LNCAP (cell line): ENCODE measurements around the gene NUDT2.
A peak's percentile ranks its signal among the peaks of the same experiment; 100 is the strongest.

Source experiments
- TF ChIP-seq, protein P1 (sequence below): fragments of 450-650 bp; IDR thresholded peaks from 2 replicates; pipeline ENCODE4 v1.5.1; 2017; ENCODE audit warnings: mild to moderate bottlenecking

The NUDT2 gene

DNA sequence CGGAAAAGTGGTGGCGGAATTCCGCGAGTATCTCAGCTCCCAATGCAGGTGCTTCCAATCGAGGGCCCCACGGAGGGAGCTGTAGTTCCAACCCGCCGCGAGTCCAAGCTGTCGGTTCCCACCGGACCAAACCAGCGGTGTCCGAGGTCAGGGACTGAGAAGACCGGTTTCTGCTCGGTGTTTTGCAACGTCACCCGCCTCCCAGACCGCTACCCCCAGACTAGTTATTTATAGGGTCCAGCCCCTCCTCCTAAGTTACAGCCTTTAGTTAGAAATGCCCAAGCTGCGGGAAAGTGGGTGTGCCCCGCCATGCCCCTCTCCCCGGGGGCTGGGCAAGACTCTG is 48.0 kb downstream of the NUDT2 start:
- TF ChIP-seq, protein P1, sequence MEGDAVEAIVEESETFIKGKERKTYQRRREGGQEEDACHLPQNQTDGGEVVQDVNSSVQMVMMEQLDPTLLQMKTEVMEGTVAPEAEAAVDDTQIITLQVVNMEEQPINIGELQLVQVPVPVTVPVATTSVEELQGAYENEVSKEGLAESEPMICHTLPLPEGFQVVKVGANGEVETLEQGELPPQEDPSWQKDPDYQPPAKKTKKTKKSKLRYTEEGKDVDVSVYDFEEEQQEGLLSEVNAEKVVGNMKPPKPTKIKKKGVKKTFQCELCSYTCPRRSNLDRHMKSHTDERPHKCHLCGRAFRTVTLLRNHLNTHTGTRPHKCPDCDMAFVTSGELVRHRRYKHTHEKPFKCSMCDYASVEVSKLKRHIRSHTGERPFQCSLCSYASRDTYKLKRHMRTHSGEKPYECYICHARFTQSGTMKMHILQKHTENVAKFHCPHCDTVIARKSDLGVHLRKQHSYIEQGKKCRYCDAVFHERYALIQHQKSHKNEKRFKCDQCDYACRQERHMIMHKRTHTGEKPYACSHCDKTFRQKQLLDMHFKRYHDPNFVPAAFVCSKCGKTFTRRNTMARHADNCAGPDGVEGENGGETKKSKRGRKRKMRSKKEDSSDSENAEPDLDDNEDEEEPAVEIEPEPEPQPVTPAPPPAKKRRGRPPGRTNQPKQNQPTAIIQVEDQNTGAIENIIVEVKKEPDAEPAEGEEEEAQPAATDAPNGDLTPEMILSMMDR: no peak

DNA sequence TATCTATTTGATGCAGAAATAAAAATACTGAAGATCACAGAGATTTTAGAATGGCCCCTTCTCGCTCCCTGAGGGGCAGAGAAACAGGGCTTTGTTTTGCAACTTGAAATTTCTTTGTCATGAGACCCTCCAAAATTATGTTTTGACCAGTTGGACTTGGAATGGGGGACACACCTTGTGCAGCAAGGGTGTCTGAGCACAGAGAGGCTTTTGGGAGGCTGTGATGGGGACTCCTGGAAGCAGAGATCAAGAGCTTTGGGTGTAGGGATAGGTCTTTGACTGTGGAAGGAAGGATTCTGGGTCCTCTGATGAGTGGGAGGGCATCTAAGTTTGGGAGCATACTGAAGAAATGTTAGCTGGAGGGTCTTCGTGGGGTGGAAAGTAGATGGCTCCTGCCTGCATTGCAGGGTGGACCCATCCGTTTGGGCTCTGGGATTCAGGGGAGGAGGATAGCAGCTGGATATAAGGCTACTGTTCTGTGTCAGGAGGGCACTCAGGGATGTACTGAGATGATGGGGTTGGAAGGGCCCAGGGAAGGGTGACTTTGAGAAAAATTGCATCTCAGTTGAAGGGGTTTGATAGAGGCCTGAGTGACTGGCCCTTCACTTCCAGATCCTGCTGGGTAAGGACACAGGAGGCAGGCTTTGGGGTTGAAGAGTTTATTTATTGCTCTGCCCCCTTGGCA is 49.1 kb downstream of the NUDT2 start:
- TF ChIP-seq, protein P1: no peak

DNA sequence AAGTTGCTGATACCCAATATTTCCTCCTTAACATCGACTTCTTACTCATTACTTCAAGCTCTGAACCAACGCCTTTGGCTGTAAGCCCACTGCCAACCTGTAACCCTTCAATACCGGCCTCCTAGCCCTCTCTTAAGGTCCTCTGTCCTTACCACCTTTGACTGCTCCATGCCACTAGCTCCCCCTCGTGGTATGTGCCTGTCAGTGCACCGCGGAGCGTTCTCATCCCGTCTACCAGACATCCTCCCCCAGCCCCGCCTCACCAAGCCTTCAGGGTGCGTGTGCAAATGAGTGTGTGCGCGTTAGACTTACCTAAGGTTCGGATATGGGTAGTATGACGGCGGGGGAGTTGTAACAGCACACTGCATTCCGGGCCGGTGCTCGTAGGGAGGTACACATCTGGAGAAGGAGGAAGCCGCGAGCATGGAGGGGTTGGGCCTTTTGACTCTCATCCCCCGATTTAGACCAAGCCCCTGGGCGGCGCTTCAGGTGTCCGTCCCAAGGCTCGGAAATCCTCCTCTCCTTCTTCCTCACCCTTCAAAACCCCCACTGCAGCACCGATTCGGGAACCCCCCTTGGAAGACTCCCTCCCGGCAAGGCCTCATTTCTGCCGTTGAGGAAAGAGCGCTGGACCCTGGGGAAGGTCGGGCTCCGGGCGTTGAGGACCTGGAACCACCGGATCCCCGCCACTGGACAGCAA is 50.1 kb downstream of the NUDT2 start:
- TF ChIP-seq, protein P1: peak; percentile 98

DNA sequence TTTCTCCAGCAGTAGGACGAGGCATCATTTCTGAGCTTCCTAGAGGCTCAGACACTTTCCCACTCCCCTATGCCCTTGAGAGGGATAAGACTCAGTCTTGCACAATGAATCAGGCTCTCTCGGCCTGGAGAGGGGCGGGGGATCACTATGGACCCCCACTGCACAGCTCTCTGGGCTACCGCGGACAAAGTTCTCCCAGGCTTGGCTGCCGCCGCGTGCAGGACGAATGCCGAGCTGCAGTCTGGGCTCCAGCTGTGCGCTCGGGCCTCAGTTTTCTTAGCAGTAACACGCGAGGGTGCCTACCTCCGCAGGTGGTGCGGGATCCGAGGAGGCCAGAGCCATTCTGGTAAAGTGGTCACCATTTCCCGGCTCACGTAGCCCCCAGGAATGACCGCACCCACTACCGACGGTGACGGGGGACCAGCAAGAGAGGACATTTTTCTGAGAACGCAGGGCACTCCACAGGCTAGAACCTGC is 50.7 kb downstream of the NUDT2 start:
- TF ChIP-seq, protein P1: no peak

DNA sequence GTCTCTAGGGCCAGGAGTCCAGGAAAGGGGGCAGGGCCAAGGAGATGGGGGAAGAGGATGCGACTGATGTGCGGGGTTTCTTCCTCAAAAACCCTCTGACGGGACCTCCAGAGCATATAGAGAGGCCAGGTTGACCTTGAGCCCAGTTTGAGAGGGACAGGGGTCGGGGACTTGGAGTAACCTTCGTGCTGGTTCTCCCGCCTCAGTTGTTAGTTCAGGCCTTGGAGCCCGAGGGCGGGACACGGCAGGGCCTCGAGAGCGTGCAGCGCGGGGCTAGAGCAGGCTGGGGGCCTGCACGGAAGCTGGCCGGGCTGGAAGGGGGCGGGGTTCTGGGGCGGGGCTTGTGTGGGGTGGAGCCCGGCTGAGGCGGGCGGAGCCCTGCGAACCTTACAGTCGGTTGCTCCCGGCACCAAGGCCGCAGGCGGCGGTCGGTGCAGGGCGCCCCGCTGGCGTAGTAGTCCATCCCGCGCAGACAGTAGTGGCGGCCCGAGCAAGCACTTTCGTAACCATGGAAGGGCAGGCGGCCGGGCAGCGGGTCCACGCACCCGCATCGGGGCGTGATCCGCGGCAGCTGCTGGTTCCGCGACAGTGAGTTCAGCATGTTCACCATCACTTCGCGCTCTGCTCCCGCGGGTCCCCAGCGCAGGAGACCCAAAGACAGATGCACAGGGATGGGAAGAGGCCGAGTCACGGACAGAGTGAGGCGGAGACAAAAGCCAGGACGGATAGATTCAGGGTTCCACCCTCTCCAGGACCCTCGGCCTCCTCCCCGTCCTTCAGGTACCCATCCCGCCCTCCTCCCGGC is 51.3 kb downstream of the NUDT2 start:
- TF ChIP-seq, protein P1: no peak

DNA sequence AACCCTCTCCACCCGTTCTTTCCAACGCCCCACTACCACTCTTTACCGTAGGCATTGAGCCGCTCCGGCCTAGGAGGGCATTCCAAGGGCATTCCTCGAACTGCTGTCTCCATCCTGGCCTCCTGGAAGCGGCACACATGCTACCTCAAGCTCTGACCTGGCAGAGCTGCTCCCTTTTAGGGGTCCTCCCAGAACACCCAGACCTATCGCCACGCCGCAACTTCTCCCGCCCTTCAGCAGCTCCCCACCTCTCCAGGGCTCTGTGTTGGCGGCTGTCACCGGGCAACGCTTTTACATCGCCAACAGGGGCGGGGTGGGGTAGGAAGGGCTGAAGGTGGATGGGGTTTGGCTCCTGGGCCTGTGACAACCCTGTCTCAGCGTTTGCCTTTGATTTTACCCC is 52.0 kb downstream of the NUDT2 start:
- TF ChIP-seq, protein P1: no peak

DNA sequence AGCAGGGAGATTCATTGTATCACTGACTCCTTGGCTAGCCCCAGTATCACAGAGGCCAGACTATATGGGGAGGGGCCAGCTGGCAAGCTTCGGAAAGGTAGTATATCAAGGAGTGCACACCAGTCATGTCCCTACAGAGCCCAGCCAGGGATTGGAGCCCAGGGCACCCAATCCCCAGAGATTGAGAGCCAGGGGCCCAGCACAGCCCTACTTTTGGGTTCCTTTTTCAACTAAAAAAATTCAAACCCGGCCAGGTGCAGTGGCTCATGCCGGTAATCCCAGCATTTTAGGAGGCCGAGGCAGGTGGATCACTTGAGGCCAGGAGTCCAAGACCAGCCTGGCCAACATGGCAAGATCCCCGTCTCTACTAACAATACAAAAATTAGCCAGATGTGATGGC is 52.7 kb downstream of the NUDT2 start:
- TF ChIP-seq, protein P1: no peak
